IMR-90 (cell line): ENCODE measurements around the gene GOLT1B. TPM values are rescaled to one million over a fixed set of nuclear protein-coding genes. Genes with fewer than 3 reads are reported as not detected.

Source experiments
- ATAC-seq: fragments of 200-7000 bp; cut with Tn5 transposase; 2 replicates; pipeline ENCODE4 v1.9.1; 2020; ENCODE audit warnings: low read depth, mild to moderate bottlenecking, moderate library complexity
- BruUV-seq: library from RNA; stranded (reverse); fragments of 400-500 nt; replicated peaks from 2 replicates; lab custom pipeline; 2021; lab: Mats Ljungman, UMichigan
- CTCF ChIA-PET: fragments of 300-600 bp; formaldehyde crosslinking; extraction: SDS; loops from one replicate; lab custom pipeline; 2021; ENCODE audit warnings: antibody characterized with exemption; lab: Yijun Ruan, JAX
- POLR2A ChIA-PET: fragments of 300-600 bp; sonication (Branson Sonifier 250); formaldehyde crosslinking; loops from one replicate; lab custom pipeline; 2022; ENCODE audit warnings: antibody characterized with exemption; ENCODE audit not compliant: unreplicated experiment; lab: Charles Lee
- DNase-seq: peaks from one replicate; pipeline ENCODE4 v3.0.0; 2013
- H2AFZ ChIP-seq: replicated peaks from 2 replicates; pipeline ENCODE3; 2013; ENCODE audit warnings: low read length, mild to moderate bottlenecking; ENCODE audit not compliant: poor library complexity
- H2AK5ac ChIP-seq: 2 replicates; pipeline ENCODE4 v1.6.1; 2013; ENCODE audit warnings: low read depth, low read length, inconsistent platforms
- H2AK9ac ChIP-seq: replicated peaks from 2 replicates; pipeline ENCODE3; 2013; ENCODE audit warnings: mild to moderate bottlenecking, low read depth, low read length, moderate library complexity; ENCODE audit not compliant: poor library complexity
- H2BK120ac ChIP-seq: 2 replicates; pipeline ENCODE4 v1.6.1; 2013; ENCODE audit warnings: low read depth, low read length, inconsistent platforms
- H2BK15ac ChIP-seq: 3 replicates; pipeline ENCODE4 v1.6.1; 2013; ENCODE audit warnings: low read depth, low read length, inconsistent platforms
- H2BK20ac ChIP-seq: 2 replicates; pipeline ENCODE4 v1.6.1; 2013; ENCODE audit warnings: low read depth, mild to moderate bottlenecking, inconsistent platforms, low read length, moderate library complexity
- H2BK5ac ChIP-seq: 2 replicates; pipeline ENCODE4 v1.6.1; 2013; ENCODE audit warnings: mild to moderate bottlenecking, low read depth, low read length, inconsistent platforms; ENCODE audit not compliant: poor library complexity, severe bottlenecking
- H3K14ac ChIP-seq: replicated peaks from 2 replicates; pipeline ENCODE4 v1.6.1; 2013; ENCODE audit warnings: low read depth, low read length, inconsistent platforms
- H3K18ac ChIP-seq: 2 replicates; pipeline ENCODE4 v1.6.1; 2013; ENCODE audit warnings: low read depth, low read length, control low read depth
- H3K23ac ChIP-seq: 2 replicates; pipeline ENCODE4 v1.6.1; 2013; ENCODE audit warnings: low read depth, low read length, inconsistent platforms
- H3K27ac ChIP-seq: 2 replicates; pipeline ENCODE4 v1.5.1; 2013; ENCODE audit warnings: mild to moderate bottlenecking, control low read depth, low read length; ENCODE audit not compliant: insufficient read depth
- H3K27me3 ChIP-seq: 2 replicates; pipeline ENCODE4 v1.6.1; 2013; ENCODE audit warnings: low read length; ENCODE audit not compliant: control insufficient read depth, insufficient read depth
- H3K36me3 ChIP-seq: 2 replicates; pipeline ENCODE4 v1.6.1; 2013; ENCODE audit warnings: low read length, mixed read lengths; ENCODE audit not compliant: control insufficient read depth, insufficient read depth
- H3K4ac ChIP-seq: 2 replicates; pipeline ENCODE4 v1.6.1; 2013; ENCODE audit warnings: low read depth, low read length, inconsistent platforms
- H3K4me1 ChIP-seq: 2 replicates; pipeline ENCODE4 v1.6.1; 2013; ENCODE audit warnings: low read length, mixed read lengths; ENCODE audit not compliant: control insufficient read depth, insufficient read depth
- H3K4me2 ChIP-seq: 2 replicates; pipeline ENCODE4 v1.6.1; 2013; ENCODE audit warnings: low read depth, mild to moderate bottlenecking, control low read depth, low read length, moderate library complexity
- H3K4me3 ChIP-seq: 2 replicates; pipeline ENCODE4 v1.5.1; 2013; ENCODE audit warnings: low read depth, mild to moderate bottlenecking, control low read depth, low read length, moderate library complexity; ENCODE audit not compliant: insufficient read depth
- H3K56ac ChIP-seq: 2 replicates; pipeline ENCODE4 v1.6.1; 2013; ENCODE audit warnings: low read length, inconsistent platforms; ENCODE audit not compliant: insufficient read depth; ENCODE audit errors: extremely low read depth
- H3K79me1 ChIP-seq, 2 experiments: 2 replicates each; pipeline ENCODE4 v1.6.1; 2013; ENCODE audit warnings: low read length in 2 of 2, inconsistent platforms in 1 of 2, low read depth in 1 of 2
- H3K9ac ChIP-seq: 2 replicates; pipeline ENCODE4 v1.6.1; 2013; ENCODE audit warnings: low read depth, low read length, control low read depth
- H3K9me1 ChIP-seq: 2 replicates; pipeline ENCODE4 v1.6.1; 2013; ENCODE audit warnings: low read length, inconsistent platforms; ENCODE audit not compliant: insufficient read depth
- H3K9me3 ChIP-seq: 2 replicates; pipeline ENCODE4 v1.6.1; 2013; ENCODE audit warnings: low read length; ENCODE audit not compliant: control insufficient read depth, insufficient read depth
- H4K20me1 ChIP-seq: 2 replicates; pipeline ENCODE4 v1.6.1; 2013; ENCODE audit warnings: low read length, inconsistent platforms; ENCODE audit not compliant: insufficient read depth
- H4K5ac ChIP-seq: 2 replicates; pipeline ENCODE4 v1.6.1; 2013; ENCODE audit warnings: mild to moderate bottlenecking, low read depth, low read length, control low read depth
- H4K8ac ChIP-seq, 2 experiments: 2 replicates each; pipeline ENCODE4 v1.6.1; 2013; ENCODE audit warnings: low read depth in 2 of 2, low read length in 2 of 2, control low read depth in 1 of 2, inconsistent platforms in 1 of 2
- H4K91ac ChIP-seq: 2 replicates; pipeline ENCODE4 v1.6.1; 2013; ENCODE audit warnings: low read depth, low read length, inconsistent platforms; ENCODE audit not compliant: insufficient read depth
- BHLHE40 ChIP-seq: fragments of 150-350 bp; IDR thresholded peaks from 2 replicates; pipeline ENCODE4 v1.6.1; 2016; ENCODE audit warnings: mild to moderate bottlenecking, low read depth, low read length
- CEBPB ChIP-seq: IDR thresholded peaks from 2 replicates; pipeline ENCODE4 v1.6.1; 2012; ENCODE audit warnings: low read depth, low read length, improper control_type of control experiment
- CHD1 ChIP-seq: IDR thresholded peaks from 2 replicates; pipeline ENCODE4 v1.6.1; 2012; ENCODE audit warnings: low read depth, low read length, improper control_type of control experiment
- FOS ChIP-seq: fragments of 150-350 bp; IDR thresholded peaks from 2 replicates; pipeline ENCODE4 v1.6.1; 2016; ENCODE audit warnings: low read depth, low read length
- MAZ ChIP-seq: IDR thresholded peaks from 2 replicates; pipeline ENCODE4 v1.6.1; 2012; ENCODE audit warnings: low read depth, mild to moderate bottlenecking, low read length, improper control_type of control experiment, moderate library complexity, borderline replicate concordance
- MXI1 ChIP-seq: IDR thresholded peaks from 2 replicates; pipeline ENCODE4 v1.6.1; 2012; ENCODE audit warnings: low read depth, mild to moderate bottlenecking, low read length, moderate library complexity, borderline replicate concordance
- NFE2L2 ChIP-seq: fragments of 150-350 bp; IDR thresholded peaks from 2 replicates; pipeline ENCODE4 v1.6.1; 2016; ENCODE audit warnings: low read depth, mild to moderate bottlenecking, low read length
- RAD21 ChIP-seq: IDR thresholded peaks from 2 replicates; pipeline ENCODE4 v1.6.1; 2012; ENCODE audit warnings: low read length, improper control_type of control experiment
- RCOR1 ChIP-seq: IDR thresholded peaks from 2 replicates; pipeline ENCODE4 v1.6.1; 2012; ENCODE audit warnings: mild to moderate bottlenecking, low read length, improper control_type of control experiment; ENCODE audit not compliant: insufficient replicate concordance
- RFX5 ChIP-seq: IDR thresholded peaks from 2 replicates; pipeline ENCODE4 v1.8.0; 2012; ENCODE audit warnings: low read depth, mild to moderate bottlenecking, low read length, moderate library complexity
- SMC3 ChIP-seq: fragments of 150-350 bp; IDR thresholded peaks from 2 replicates; pipeline ENCODE4 v1.6.1; 2016; ENCODE audit warnings: low read depth, mild to moderate bottlenecking, antibody characterized with exemption, low read length, moderate library complexity
- USF2 ChIP-seq: fragments of 150-350 bp; IDR thresholded peaks from 2 replicates; pipeline ENCODE4 v1.6.1; 2017; ENCODE audit warnings: mild to moderate bottlenecking, antibody characterized with exemption, low read length, low read depth
- dilution Hi-C: fragments of 300-500 bp; cut with HindIII; formaldehyde crosslinking; loops from one replicate; pipeline ENCODE4 v1.14.3; 2018; ENCODE audit warnings: low sequenced_read_pairs; ENCODE audit not compliant: unreplicated experiment
- in situ Hi-C: fragments of 300-500 bp; cut with MboI; formaldehyde crosslinking; loops from 3 replicates; pipeline ENCODE4 v1.14.3; 2019; ENCODE audit warnings: low sequenced_read_pairs, inconsistent platforms, mixed read lengths
- intact Hi-C: fragments of 100-400 bp; cut with micrococcal nuclease; formaldehyde crosslinking; loops from 2 replicates; pipeline ENCODE4 v1.10.0; 2022
- polyA plus RNA-seq, 3 experiments: library from polyadenylated mRNA; depleted of rRNA; stranded (reverse); fragments of >200 nt; gene quantifications; 2 replicates each; pipeline ENCODE4 v1.2.3, GENCODE V29; 2012; ENCODE audit warnings: low replicate concordance in 1 of 3
- total RNA-seq: library from RNA; depleted of rRNA; stranded (reverse); fragments of >200 nt; gene quantifications from 2 replicates; pipeline ENCODE4 v1.2.3, GENCODE V29; 2012
- TF ChIP-seq, protein P1 (sequence below): conservative IDR thresholded peaks from 2 replicates; pipeline ENCODE4 v1.5.1; 2012; ENCODE audit warnings: mild to moderate bottlenecking, low read depth, low read length, improper control_type of control experiment

The GOLT1B gene
- total and polyA plus RNA-seq, 2 of the 4 experiments (the other 2 are of a cell fraction) = 27.2 to 50.5 TPM

DNA sequence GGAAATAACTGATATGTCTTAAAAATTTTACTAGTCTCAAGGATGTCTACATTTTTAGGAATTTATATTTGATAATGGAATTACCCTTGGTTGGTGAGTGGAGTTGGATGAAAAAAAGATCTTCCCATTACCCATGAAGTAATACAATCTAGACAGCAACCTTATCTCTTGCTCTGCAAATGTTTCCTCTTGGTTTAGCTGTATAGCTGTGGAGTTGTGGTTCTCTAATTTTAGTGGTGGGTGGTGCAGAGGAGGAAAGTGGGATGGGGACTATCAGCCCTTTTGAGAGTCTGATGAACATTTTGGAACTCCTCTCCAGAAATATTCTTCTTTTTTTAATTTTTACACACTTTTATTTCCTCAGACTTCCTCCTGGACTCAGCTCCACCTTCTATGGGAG lies 41.6 kb downstream of the GOLT1B start:
- no peak overlapping the region for H4K5ac ChIP-seq
- no peak overlapping the region for H3K4me2 ChIP-seq
- in situ Hi-C loops (no loop called here), dilution Hi-C loops (no loop called here), intact Hi-C loops (no loop called here)
- H2BK5ac ChIP-seq = no peak overlapping the region
- H2BK20ac ChIP-seq = no peak overlapping the region
- no peak overlapping the region for H2BK15ac ChIP-seq
- H4K91ac ChIP-seq = no peak overlapping the region
- no peaks in the 10 kb centered on the region for H3K36me3 ChIP-seq
- POLR2A ChIA-PET = no interaction called here
- ATAC-seq (no peak), DNase-seq (no peak)
- no peaks in the 10 kb centered on the region for H3K9me3 ChIP-seq
- no peak overlapping the region for H3K14ac ChIP-seq
- H3K79me1 ChIP-seq = no peaks in the 10 kb centered on the region
- H3K9me1 ChIP-seq = no peaks in the 10 kb centered on the region
- H2BK120ac ChIP-seq = no peak overlapping the region
- no peak overlapping the region for H2AFZ ChIP-seq
- no peak overlapping the region for H3K4ac ChIP-seq
- H3K56ac ChIP-seq = no peak overlapping the region
- BruUV-seq = no TSS peak
- 0 out of 2 replicates have a peak, but pooled peaks cover 2% of the 10 kb centered on the region for H3K27me3 ChIP-seq
- H4K20me1 ChIP-seq = no peaks in the 10 kb centered on the region
- no peak overlapping the region for H3K4me3 ChIP-seq
- H3K9ac ChIP-seq = no peak overlapping the region
- TF ChIP-seq NFE2L2 = no peak
- TF ChIP-seq, protein P1, sequence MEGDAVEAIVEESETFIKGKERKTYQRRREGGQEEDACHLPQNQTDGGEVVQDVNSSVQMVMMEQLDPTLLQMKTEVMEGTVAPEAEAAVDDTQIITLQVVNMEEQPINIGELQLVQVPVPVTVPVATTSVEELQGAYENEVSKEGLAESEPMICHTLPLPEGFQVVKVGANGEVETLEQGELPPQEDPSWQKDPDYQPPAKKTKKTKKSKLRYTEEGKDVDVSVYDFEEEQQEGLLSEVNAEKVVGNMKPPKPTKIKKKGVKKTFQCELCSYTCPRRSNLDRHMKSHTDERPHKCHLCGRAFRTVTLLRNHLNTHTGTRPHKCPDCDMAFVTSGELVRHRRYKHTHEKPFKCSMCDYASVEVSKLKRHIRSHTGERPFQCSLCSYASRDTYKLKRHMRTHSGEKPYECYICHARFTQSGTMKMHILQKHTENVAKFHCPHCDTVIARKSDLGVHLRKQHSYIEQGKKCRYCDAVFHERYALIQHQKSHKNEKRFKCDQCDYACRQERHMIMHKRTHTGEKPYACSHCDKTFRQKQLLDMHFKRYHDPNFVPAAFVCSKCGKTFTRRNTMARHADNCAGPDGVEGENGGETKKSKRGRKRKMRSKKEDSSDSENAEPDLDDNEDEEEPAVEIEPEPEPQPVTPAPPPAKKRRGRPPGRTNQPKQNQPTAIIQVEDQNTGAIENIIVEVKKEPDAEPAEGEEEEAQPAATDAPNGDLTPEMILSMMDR = no peak
- no peak for TF ChIP-seq CEBPB
- no peak for TF ChIP-seq RCOR1
- TF ChIP-seq SMC3 = no peak
- TF ChIP-seq RFX5 = no peak
- no peak for TF ChIP-seq MAZ
- no peak for TF ChIP-seq MXI1
- TF ChIP-seq FOS = no peak
- TF ChIP-seq USF2 = no peak
- TF ChIP-seq BHLHE40 = no peak
- no peak for TF ChIP-seq RAD21
- no peak for TF ChIP-seq CHD1
- H3K18ac ChIP-seq = no peak overlapping the region
- CTCF ChIA-PET = no interaction called here
- H3K23ac ChIP-seq = no peak overlapping the region
- H3K27ac ChIP-seq = no peak overlapping the region
- H3K4me1 ChIP-seq = no peaks in the 10 kb centered on the region
- H4K8ac ChIP-seq = no peak overlapping the region
- H2AK9ac ChIP-seq = no peak overlapping the region
- no peak overlapping the region for H2AK5ac ChIP-seq
